GM19238 (cell line): ENCODE measurements around the gene APBB1.
A peak's percentile ranks its signal among the peaks of the same experiment; 100 is the strongest.

Experiments used
- DNase-seq: peaks from one replicate; pipeline ENCODE4 v3.0.0; 2011; ENCODE audit warnings: low spot score; ENCODE audit not compliant: insufficient read length

Gene APBB1

GRCh38 chr11:6419009-6419631, at the start of gene APBB1:
APBB1 (minus strand) TSS chr11:6419094; CDS start chr11:6411347, 7,747 bp downstream.
- DNase-seq: peak; percentile 41

GRCh38 chr11:6459099-6459450, 40.2 kb upstream of the APBB1 start:
- DNase-seq: no peak

- DNase-seq: no peak
Measured at GRCh38 chr11:6458352-6459098, 39.6 kb upstream of the APBB1 start.

GRCh38 chr11:6457581-6458320, 38.9 kb upstream of the APBB1 start:
- no peak for DNase-seq

GRCh38 chr11:6456361-6457073, 37.6 kb upstream of the APBB1 start:
- no peak for DNase-seq

- DNase-seq: no peak
Measured at GRCh38 chr11:6455070-6455469, 36.2 kb upstream of the APBB1 start.

GRCh38 chr11:6453152-6453551, 34.3 kb upstream of the APBB1 start:
- no peak for DNase-seq

- no peak for DNase-seq
Measured at GRCh38 chr11:6452219-6452618, 33.3 kb upstream of the APBB1 start.

- no peak for DNase-seq
Measured at GRCh38 chr11:6448574-6448973, 29.7 kb upstream of the APBB1 start.

- peak; percentile 55 for DNase-seq
Measured at GRCh38 chr11:6443269-6444003, 24.5 kb upstream of the APBB1 start.

GRCh38 chr11:6442441-6442840, 23.5 kb upstream of the APBB1 start:
- DNase-seq: no peak

GRCh38 chr11:6440906-6441358, 22.0 kb upstream of the APBB1 start, which contains the start of gene HPX:
HPX (minus strand) TSS chr11:6440987; CDS start chr11:6440963, 24 bp downstream.
- DNase-seq: no peak

- no peak for DNase-seq
Measured at GRCh38 chr11:6438979-6439571, 20.2 kb upstream of the APBB1 start.

- no peak for DNase-seq
Measured at GRCh38 chr11:6437993-6438392, 19.1 kb upstream of the APBB1 start.

GRCh38 chr11:6437423-6437822, 18.5 kb upstream of the APBB1 start:
- DNase-seq: no peak

- DNase-seq: no peak
Measured at GRCh38 chr11:6433998-6434660, 15.2 kb upstream of the APBB1 start.

GRCh38 chr11:6431861-6432260, 13.0 kb upstream of the APBB1 start:
- DNase-seq: no peak

- no peak for DNase-seq
Measured at GRCh38 chr11:6427516-6427915, 8.6 kb upstream of the APBB1 start.

- no peak for DNase-seq
Measured at GRCh38 chr11:6420677-6421076, 1.8 kb upstream of the APBB1 start.

GRCh38 chr11:6418557-6419008, 311 bp downstream of the APBB1 start:
- DNase-seq: no peak
